WTC11 (cell line): ENCODE data around the gene TRMU. TPM values are rescaled to one million over a fixed set of nuclear protein-coding genes. Genes with fewer than 3 reads are reported as not detected.

ENCODE experiments used
- ATAC-seq: fragments of 200-7000 bp; cut with Tn5 transposase; 2 replicates; pipeline ENCODE4 v1.10.0; 2021; ENCODE audit warnings: mild to moderate bottlenecking, moderate library complexity
- CTCF ChIA-PET: fragments of 300-600 bp; sonication (Branson Sonifier 250); formaldehyde crosslinking; loops from one replicate; lab custom pipeline; 2021; ENCODE audit warnings: antibody characterized with exemption; lab: Charles Lee
- POLR2A ChIA-PET: fragments of 350-600 bp; sonication (Branson Sonifier 250); formaldehyde crosslinking; loops from one replicate; lab custom pipeline; 2021; ENCODE audit warnings: antibody characterized with exemption; lab: Charles Lee
- DNase-seq: peaks from one replicate; pipeline ENCODE4 v3.0.0; 2021; ENCODE audit warnings: low spot score
- H3K27ac Mint-ChIP-seq: 2 replicates; pipeline ENCODE4 v1.8.0; 2021; ENCODE audit warnings: mixed read lengths
- H3K27me3 Mint-ChIP-seq: 2 replicates; pipeline ENCODE4 v1.8.0; 2021; ENCODE audit warnings: low read depth, mild to moderate bottlenecking, moderate library complexity, mixed read lengths
- H3K36me3 Mint-ChIP-seq: 2 replicates; pipeline ENCODE4 v1.8.0; 2021; ENCODE audit warnings: mixed read lengths
- H3K4me1 Mint-ChIP-seq: 2 replicates; pipeline ENCODE4 v1.8.0; 2022; ENCODE audit warnings: mixed read lengths
- H3K4me3 Mint-ChIP-seq: 2 replicates; pipeline ENCODE4 v1.8.0; 2021; ENCODE audit warnings: mild to moderate bottlenecking, moderate library complexity, mixed read lengths
- H3K9me3 Mint-ChIP-seq: 2 replicates; pipeline ENCODE4 v1.8.0; 2021; ENCODE audit warnings: mixed read lengths
- ATF1 ChIP-seq: sonication (generic); formaldehyde crosslinking; IDR thresholded peaks from 2 replicates; pipeline ENCODE4 v1.8.1; 2023; ENCODE audit warnings: mild to moderate bottlenecking, moderate library complexity, missing genetic modification reagents
- ATF2 ChIP-seq: sonication (generic); formaldehyde crosslinking; IDR thresholded peaks from 2 replicates; pipeline ENCODE4 v1.8.1; 2022; ENCODE audit warnings: low read depth, missing genetic modification reagents, borderline replicate concordance
- CDX4 ChIP-seq: fragments of 250-450 bp; sonication (Bioruptor Pico); IDR thresholded peaks from 2 replicates; pipeline ENCODE4 v1.9.0; 2021; ENCODE audit warnings: moderate library complexity, mild to moderate bottlenecking, inconsistent platforms, borderline replicate concordance
- EMX1 ChIP-seq: fragments of 250-450 bp; sonication (Bioruptor Pico); IDR thresholded peaks from 2 replicates; pipeline ENCODE4 v1.8.0; 2021; ENCODE audit warnings: mild to moderate bottlenecking
- FOXJ3 ChIP-seq: sonication (generic); formaldehyde crosslinking; IDR thresholded peaks from 2 replicates; pipeline ENCODE4 v1.9.0; 2021; ENCODE audit warnings: missing genetic modification reagents, mild to moderate bottlenecking, borderline replicate concordance
- GTF2I ChIP-seq: fragments of 250-450 bp; sonication (Bioruptor Pico); conservative IDR thresholded peaks from 2 replicates; pipeline ENCODE4 v1.4.0; 2021; ENCODE audit warnings: mild to moderate bottlenecking
- JAZF1 ChIP-seq: fragments of 250-450 bp; sonication (Bioruptor Pico); IDR thresholded peaks from 2 replicates; pipeline ENCODE4 v1.9.0; 2021; ENCODE audit warnings: moderate library complexity, mild to moderate bottlenecking, inconsistent platforms
- NFATC4 ChIP-seq: fragments of 250-450 bp; sonication (Bioruptor Pico); IDR thresholded peaks from 2 replicates; pipeline ENCODE4 v1.9.0; 2021; ENCODE audit warnings: mild to moderate bottlenecking
- NR1H2 ChIP-seq: sonication (generic); formaldehyde crosslinking; IDR thresholded peaks from 2 replicates; pipeline ENCODE4 v1.9.0; 2021; ENCODE audit warnings: mild to moderate bottlenecking, moderate library complexity, missing genetic modification reagents
- NR3C1 ChIP-seq: sonication (generic); formaldehyde crosslinking; conservative IDR thresholded peaks from 2 replicates; pipeline ENCODE4 v1.8.1; 2023; ENCODE audit warnings: low read depth, mild to moderate bottlenecking, missing genetic modification reagents
- ZBTB21 ChIP-seq: sonication (generic); formaldehyde crosslinking; IDR thresholded peaks from 2 replicates; pipeline ENCODE4 v1.8.1; 2023; ENCODE audit warnings: mild to moderate bottlenecking, missing genetic modification reagents, borderline replicate concordance
- ZNF232 ChIP-seq: sonication (generic); formaldehyde crosslinking; IDR thresholded peaks from 2 replicates; pipeline ENCODE4 v1.8.0; 2022; ENCODE audit warnings: mild to moderate bottlenecking, missing genetic modification reagents
- ZNF512 ChIP-seq: sonication (generic); formaldehyde crosslinking; IDR thresholded peaks from 2 replicates; pipeline ENCODE4 v1.8.1; 2022; ENCODE audit warnings: missing genetic modification reagents, borderline replicate concordance
- total RNA-seq: library from RNA; stranded (reverse); gene quantifications from 3 replicates; pipeline ENCODE4 v1.2.3, GENCODE V29; 2021
- TF ChIP-seq, protein P1 (sequence below): fragments of 250-450 bp; sonication (Bioruptor Pico); IDR thresholded peaks from 2 replicates; pipeline ENCODE4 v1.9.0; 2021; ENCODE audit warnings: mild to moderate bottlenecking
- TF ChIP-seq, protein P2 (sequence below): sonication (generic); formaldehyde crosslinking; IDR thresholded peaks from 2 replicates; pipeline ENCODE4 v1.8.1; 2023; ENCODE audit warnings: mild to moderate bottlenecking, moderate library complexity, missing genetic modification reagents
- TF ChIP-seq, protein P3 (sequence below): sonication (generic); formaldehyde crosslinking; IDR thresholded peaks from 2 replicates; pipeline ENCODE4 v1.8.0; 2022; ENCODE audit warnings: missing genetic modification reagents

TRMU gene
- total RNA-seq, 1 experiment from 2014 or later: 103 TPM

DNA sequence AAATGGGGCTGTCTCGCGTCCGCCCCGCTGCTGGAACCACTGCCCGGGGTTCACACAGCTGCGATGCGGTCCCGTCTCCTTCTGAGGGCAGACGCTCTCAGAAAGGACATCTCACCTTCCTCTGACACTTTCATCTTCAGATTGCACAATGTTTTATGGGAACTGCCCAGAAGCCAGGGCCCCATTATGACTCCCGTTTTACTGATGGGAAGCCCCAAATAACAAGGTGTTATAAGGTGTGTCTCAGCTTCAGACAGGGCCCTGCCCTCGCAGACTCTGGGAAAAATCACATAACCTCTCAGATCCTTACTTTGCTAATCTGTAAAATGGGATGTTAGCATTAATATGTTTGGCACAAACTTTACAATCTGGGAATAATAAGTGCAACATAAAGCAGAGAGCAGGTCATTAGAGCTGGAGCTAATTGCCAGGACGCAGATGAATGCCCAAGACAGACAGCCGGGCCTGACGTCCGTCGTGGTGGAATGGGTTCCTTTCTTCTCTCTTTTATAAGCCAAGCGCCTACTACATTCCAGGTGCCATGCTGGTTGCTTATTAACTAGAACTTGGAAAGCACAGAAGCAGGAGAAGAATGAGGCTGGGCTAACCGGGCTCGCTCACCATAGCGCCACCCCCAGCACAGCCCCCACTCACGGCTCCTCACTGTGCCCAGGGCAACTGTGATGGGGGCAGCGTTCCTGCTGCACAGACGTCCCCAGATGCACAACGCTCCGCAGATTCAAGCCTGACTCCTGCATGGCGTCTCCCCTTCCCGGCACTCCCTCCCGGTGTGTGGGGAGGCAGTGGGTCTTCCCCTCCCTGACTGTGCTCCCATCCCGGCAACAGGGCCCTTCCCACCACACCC lies 43.8 kb downstream of the TRMU start:
- Mint-ChIP-seq H3K4me3 (no peak overlapping the region), H3K4me1 (peaks cover 34% of the 10 kb centered on the region)
- TF ChIP-seq FOXJ3 (CRISPR knock-in tag): no peak
- TF ChIP-seq, protein P1, sequence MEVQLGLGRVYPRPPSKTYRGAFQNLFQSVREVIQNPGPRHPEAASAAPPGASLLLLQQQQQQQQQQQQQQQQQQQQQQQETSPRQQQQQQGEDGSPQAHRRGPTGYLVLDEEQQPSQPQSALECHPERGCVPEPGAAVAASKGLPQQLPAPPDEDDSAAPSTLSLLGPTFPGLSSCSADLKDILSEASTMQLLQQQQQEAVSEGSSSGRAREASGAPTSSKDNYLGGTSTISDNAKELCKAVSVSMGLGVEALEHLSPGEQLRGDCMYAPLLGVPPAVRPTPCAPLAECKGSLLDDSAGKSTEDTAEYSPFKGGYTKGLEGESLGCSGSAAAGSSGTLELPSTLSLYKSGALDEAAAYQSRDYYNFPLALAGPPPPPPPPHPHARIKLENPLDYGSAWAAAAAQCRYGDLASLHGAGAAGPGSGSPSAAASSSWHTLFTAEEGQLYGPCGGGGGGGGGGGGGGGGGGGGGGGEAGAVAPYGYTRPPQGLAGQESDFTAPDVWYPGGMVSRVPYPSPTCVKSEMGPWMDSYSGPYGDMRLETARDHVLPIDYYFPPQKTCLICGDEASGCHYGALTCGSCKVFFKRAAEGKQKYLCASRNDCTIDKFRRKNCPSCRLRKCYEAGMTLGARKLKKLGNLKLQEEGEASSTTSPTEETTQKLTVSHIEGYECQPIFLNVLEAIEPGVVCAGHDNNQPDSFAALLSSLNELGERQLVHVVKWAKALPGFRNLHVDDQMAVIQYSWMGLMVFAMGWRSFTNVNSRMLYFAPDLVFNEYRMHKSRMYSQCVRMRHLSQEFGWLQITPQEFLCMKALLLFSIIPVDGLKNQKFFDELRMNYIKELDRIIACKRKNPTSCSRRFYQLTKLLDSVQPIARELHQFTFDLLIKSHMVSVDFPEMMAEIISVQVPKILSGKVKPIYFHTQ (CRISPR knock-in tag): no peak
- TF ChIP-seq JAZF1 (CRISPR knock-in tag): no peak
- TF ChIP-seq ATF2 (CRISPR knock-in tag): no peak
- TF ChIP-seq GTF2I (CRISPR knock-in tag): 0 out of 2 replicates have a peak, but pooled peaks have one; percentile 11
- TF ChIP-seq, all 79 proteins: peak for 1
- ATAC-seq: no peak
- H3K36me3 Mint-ChIP-seq: peaks cover 18% of the 10 kb centered on the region
- peaks cover 10% of the 10 kb centered on the region for H3K9me3 Mint-ChIP-seq
- no peaks in the 10 kb centered on the region for H3K27me3 Mint-ChIP-seq
- DNase-seq: no peak
- H3K27ac Mint-ChIP-seq: peak overlapping the region; percentile 90
- ChIA-PET POLR2A (no interaction called here), CTCF (interaction anchor here (1.0 to 4.2 kb wide), 3 partner anchors 12 to 121 kb away, joined by 3 to 54 read pairs (median 3); no protein-coding TSS in a partner anchor)

DNA sequence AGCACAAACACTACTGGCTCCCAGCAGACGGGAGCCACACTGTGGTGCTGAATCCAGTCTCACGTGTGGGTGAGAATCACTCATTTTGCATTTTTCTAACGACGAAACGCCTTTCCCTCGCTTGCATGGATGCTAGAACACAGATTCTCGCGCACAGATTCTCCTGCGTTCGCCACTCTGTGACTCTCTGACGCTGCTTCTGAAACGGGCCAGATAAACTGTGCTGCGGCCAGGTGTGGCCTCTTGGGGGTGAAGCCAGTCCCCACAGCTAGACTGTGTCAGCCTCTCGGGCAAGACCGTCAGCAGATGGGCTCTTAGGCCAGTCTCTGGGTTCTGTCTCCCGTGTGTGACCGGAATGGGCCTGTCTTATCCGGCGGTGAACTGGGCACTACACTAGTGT lies 44.6 kb downstream of the TRMU start:
- no peak for ATAC-seq
- peaks cover 34% of the 10 kb centered on the region for H3K4me1 Mint-ChIP-seq

GRCh38 chr22:46380581-46380980 lies 45.1 kb downstream of the TRMU start:
- peaks cover 34% of the 10 kb centered on the region for H3K4me1 Mint-ChIP-seq
- peak overlapping the region; percentile 90; the same call in 1 of the 2 replicates for H3K27ac Mint-ChIP-seq
- no peak for ATAC-seq
- no peaks in the 10 kb centered on the region for H3K27me3 Mint-ChIP-seq
- ChIA-PET POLR2A (no interaction called here), CTCF (interaction anchor here (1.2 kb wide), 1 partner anchor 13 kb away, joined by 10 read pairs; no protein-coding TSS in a partner anchor)
- DNase-seq: no peak
- H3K9me3 Mint-ChIP-seq: peaks cover 10% of the 10 kb centered on the region
- H3K4me3 Mint-ChIP-seq: no peak overlapping the region
- H3K36me3 Mint-ChIP-seq: peaks cover 14% of the 10 kb centered on the region
- no peak for TF ChIP-seq EMX1 (CRISPR knock-in tag)
- TF ChIP-seq ZNF512: no peak
- no peak for TF ChIP-seq ZNF232 (CRISPR knock-in tag)
- no peak for TF ChIP-seq NFATC4 (CRISPR knock-in tag)
- no peak for TF ChIP-seq ZBTB21 (CRISPR knock-in tag)
- no peak for TF ChIP-seq NR1H2 (CRISPR knock-in tag)
- no peak for TF ChIP-seq ATF1
- TF ChIP-seq, protein P2, sequence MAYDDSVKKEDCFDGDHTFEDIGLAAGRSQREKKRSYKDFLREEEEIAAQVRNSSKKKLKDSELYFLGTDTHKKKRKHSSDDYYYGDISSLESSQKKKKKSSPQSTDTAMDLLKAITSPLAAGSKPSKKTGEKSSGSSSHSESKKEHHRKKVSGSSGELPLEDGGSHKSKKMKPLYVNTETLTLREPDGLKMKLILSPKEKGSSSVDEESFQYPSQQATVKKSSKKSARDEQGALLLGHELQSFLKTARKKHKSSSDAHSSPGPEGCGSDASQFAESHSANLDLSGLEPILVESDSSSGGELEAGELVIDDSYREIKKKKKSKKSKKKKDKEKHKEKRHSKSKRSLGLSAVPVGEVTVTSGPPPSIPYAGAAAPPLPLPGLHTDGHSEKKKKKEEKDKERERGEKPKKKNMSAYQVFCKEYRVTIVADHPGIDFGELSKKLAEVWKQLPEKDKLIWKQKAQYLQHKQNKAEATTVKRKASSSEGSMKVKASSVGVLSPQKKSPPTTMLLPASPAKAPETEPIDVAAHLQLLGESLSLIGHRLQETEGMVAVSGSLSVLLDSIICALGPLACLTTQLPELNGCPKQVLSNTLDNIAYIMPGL (CRISPR knock-in tag): no peak
- TF ChIP-seq, protein P3, sequence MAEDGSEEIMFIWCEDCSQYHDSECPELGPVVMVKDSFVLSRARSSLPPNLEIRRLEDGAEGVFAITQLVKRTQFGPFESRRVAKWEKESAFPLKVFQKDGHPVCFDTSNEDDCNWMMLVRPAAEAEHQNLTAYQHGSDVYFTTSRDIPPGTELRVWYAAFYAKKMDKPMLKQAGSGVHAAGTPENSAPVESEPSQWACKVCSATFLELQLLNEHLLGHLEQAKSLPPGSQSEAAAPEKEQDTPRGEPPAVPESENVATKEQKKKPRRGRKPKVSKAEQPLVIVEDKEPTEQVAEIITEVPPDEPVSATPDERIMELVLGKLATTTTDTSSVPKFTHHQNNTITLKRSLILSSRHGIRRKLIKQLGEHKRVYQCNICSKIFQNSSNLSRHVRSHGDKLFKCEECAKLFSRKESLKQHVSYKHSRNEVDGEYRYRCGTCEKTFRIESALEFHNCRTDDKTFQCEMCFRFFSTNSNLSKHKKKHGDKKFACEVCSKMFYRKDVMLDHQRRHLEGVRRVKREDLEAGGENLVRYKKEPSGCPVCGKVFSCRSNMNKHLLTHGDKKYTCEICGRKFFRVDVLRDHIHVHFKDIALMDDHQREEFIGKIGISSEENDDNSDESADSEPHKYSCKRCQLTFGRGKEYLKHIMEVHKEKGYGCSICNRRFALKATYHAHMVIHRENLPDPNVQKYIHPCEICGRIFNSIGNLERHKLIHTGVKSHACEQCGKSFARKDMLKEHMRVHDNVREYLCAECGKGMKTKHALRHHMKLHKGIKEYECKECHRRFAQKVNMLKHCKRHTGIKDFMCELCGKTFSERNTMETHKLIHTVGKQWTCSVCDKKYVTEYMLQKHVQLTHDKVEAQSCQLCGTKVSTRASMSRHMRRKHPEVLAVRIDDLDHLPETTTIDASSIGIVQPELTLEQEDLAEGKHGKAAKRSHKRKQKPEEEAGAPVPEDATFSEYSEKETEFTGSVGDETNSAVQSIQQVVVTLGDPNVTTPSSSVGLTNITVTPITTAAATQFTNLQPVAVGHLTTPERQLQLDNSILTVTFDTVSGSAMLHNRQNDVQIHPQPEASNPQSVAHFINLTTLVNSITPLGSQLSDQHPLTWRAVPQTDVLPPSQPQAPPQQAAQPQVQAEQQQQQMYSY (CRISPR knock-in tag): no peak
- no peak for TF ChIP-seq CDX4 (CRISPR knock-in tag)

More for the DNA sequence above, 44.6 kb downstream of the TRMU start:
- peaks cover 17% of the 10 kb centered on the region for H3K36me3 Mint-ChIP-seq
- no peak for DNase-seq
- POLR2A ChIA-PET: no interaction called here
- CTCF ChIA-PET: interaction anchor here (1.0 to 4.2 kb wide), 2 partner anchors 13 to 64 kb away, joined by 3 to 54 read pairs; no protein-coding TSS in a partner anchor
- no peaks in the 10 kb centered on the region for H3K27me3 Mint-ChIP-seq
- peaks cover 10% of the 10 kb centered on the region for H3K9me3 Mint-ChIP-seq
- TF ChIP-seq JAZF1 (CRISPR knock-in tag) (no peak), NR3C1 (CRISPR knock-in tag) (no peak)
- H3K27ac Mint-ChIP-seq: peak overlapping the region; percentile 90
- H3K4me3 Mint-ChIP-seq: no peak overlapping the region
